Measurements from ENCODE around the gene LARP1. TPM values are rescaled to one million over a fixed set of nuclear protein-coding genes. Genes with fewer than 3 reads are reported as not detected.
"Not testable (repeated sequence)": the region's sequence is repeated elsewhere in the genome, so short reads cannot be mapped to it uniquely, and the experiment has no call there.

Gene LARP1
- total RNA-seq, 1 experiment from 2014 or later: 290 TPM

GRCh38 chr5:154732212-154732611, 23.0 kb upstream of the LARP1 start:
- DNase-seq: no peak
- Histone ChIP-seq H4K20me1 (ENCODE audit: insufficient read depth) (no peaks in the 10 kb centered on the region), H3K4me2 (no peak overlapping the region), H3K36me3 (ENCODE audit: low read depth) (no peaks in the 10 kb centered on the region), H3K9me3 (ENCODE audit: insufficient read depth, low read depth) (no peaks in the 10 kb centered on the region), H3K9me2 (ENCODE audit: insufficient read depth) (no peaks in the 10 kb centered on the region), H3K79me2 (ENCODE audit: low read depth) (no peaks in the 10 kb centered on the region), H2AFZ (no peak overlapping the region), H3K4me1 (replicated peaks; ENCODE audit: insufficient read depth) (no peaks in the 10 kb centered on the region), H3K27me3 (ENCODE audit: insufficient read depth, low read depth) (no peaks in the 10 kb centered on the region), H3K27ac (no peak overlapping the region), H3K4me3 (no peak overlapping the region), H3F3A (ENCODE audit: insufficient read depth, low read depth) (no peaks in the 10 kb centered on the region; the same call in 1 of the 2 replicates)
- CTCF ChIA-PET: interaction anchor here (0.6 kb wide), 2 partner anchors 18 to 23 kb away, joined by 3 to 9 read pairs; no protein-coding TSS in a partner anchor
- no peak for TF ChIP-seq EZH2 (IDR thresholded peaks at IDR 0.05; ENCODE audit: low read depth)
- TF ChIP-seq CTCF (conservative IDR thresholded peaks at IDR 0.05): no peak
- POLR2A ChIA-PET (ENCODE audit: unreplicated experiment): no interaction called here
- intact Hi-C loops (cut with micrococcal nuclease; ENCODE audit: unreplicated experiment): no loop called here
- BruUV-seq (replicated peaks): no TSS peak

DNA sequence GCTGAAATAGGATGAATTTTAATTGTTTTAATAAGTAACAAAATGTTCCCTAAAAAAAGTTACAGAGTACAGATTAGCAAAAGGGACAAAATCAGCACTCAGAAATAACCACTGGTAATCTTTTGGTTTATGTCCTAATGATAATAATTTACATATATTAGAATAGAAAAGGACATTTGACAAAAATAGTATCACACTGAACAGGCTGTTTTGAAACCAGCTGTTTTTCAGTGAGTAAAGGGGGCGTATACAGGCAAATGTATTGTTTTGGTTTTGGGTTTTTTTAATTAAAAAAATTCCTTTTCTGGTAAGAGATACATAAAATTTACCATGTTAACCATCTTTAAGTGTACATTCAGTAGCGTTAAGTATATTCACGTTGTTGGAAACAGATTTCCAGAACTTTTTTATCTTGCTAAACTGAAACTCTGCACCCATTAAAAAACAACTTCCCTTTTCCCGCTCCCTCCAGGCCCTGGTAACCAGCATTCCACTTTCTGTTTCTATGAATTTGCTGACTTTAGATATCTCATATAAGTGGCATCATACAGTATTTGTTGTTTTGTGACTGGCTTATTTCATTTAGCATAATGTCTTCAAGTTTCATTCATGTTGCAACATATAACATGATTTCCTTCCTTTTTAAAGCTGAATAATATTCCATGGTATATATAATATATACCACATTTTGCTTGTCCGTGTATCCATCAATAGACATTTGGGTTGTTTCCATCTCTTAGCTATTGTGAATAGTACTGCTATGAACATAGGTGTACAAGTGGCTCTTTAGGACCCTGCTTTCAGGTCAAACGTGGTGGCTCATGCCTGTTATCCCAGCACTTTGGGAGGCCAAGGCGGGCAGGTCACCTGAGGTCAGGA, 20.6 kb upstream of the LARP1 start:
- H3K27me3 ChIP-seq (ENCODE audit: insufficient read depth, low read depth): no peaks in the 10 kb centered on the region
- H3K36me3 ChIP-seq (ENCODE audit: low read depth): no peaks in the 10 kb centered on the region
- no peak for DNase-seq
- H3K4me2 ChIP-seq: no peak overlapping the region
- H4K20me1 ChIP-seq (ENCODE audit: insufficient read depth): no peaks in the 10 kb centered on the region
- no peaks in the 10 kb centered on the region for H3K9me3 ChIP-seq (ENCODE audit: insufficient read depth, low read depth)
- no peak overlapping the region for H3K27ac ChIP-seq
- no peaks in the 10 kb centered on the region for H3K4me1 ChIP-seq (replicated peaks; ENCODE audit: insufficient read depth)
- intact Hi-C loops (cut with micrococcal nuclease; ENCODE audit: unreplicated experiment): no loop called here
- no peak overlapping the region for H2AFZ ChIP-seq
- no peaks in the 10 kb centered on the region for H3K9me2 ChIP-seq (ENCODE audit: insufficient read depth)
- ChIA-PET POLR2A (ENCODE audit: unreplicated experiment) (interaction anchor here (0.7 kb wide), 1 partner anchor 182 kb away, joined by 5 read pairs; no protein-coding TSS in a partner anchor), CTCF (interaction anchor here (0.7 kb wide), 1 partner anchor 108 kb away, joined by 4 read pairs; no protein-coding TSS in a partner anchor)
- H3K4me3 ChIP-seq: no peak overlapping the region
- TF ChIP-seq CTCF (conservative IDR thresholded peaks at IDR 0.05) (no peak), EZH2 (IDR thresholded peaks at IDR 0.05; ENCODE audit: low read depth) (no peak)
- BruUV-seq (replicated peaks): no TSS peak
- no peaks in the 10 kb centered on the region; the same call in 1 of the 2 replicates for H3F3A ChIP-seq (ENCODE audit: insufficient read depth, low read depth)
- no peaks in the 10 kb centered on the region for H3K79me2 ChIP-seq (ENCODE audit: low read depth)

DNA sequence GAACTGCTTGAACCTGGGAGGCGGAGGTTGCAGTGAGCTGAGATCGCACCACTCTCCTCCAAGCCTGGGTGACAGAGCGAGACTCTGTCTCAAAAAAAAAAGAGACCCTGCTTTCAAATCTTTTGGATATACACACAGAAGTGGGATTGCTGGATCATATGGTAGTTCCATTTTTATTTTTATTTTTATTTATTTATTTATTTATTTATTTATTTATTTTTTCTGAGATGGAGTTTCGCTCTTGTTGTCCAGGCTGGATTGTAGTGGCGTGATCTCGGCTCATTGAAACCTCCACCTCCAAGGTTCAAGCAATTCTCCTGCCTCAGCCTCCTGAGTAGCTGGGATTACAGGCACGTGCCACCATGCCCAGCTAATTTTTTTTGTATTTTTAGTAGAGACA, 19.8 kb upstream of the LARP1 start:
- H2AFZ ChIP-seq; H3K27me3 ChIP-seq (ENCODE audit: insufficient read depth, low read depth); H3K79me2 ChIP-seq (ENCODE audit: low read depth); H4K20me1 ChIP-seq (ENCODE audit: insufficient read depth); H3K4me1 ChIP-seq (replicated peaks; ENCODE audit: insufficient read depth); H3K9me3 ChIP-seq (ENCODE audit: insufficient read depth, low read depth); intact Hi-C loops (cut with micrococcal nuclease; ENCODE audit: unreplicated experiment); DNase-seq; H3K4me3 ChIP-seq; H3F3A ChIP-seq (ENCODE audit: insufficient read depth, low read depth); POLR2A ChIA-PET (ENCODE audit: unreplicated experiment); H3K4me2 ChIP-seq; H3K36me3 ChIP-seq (ENCODE audit: low read depth); BruUV-seq (replicated peaks); H3K9me2 ChIP-seq (ENCODE audit: insufficient read depth); H3K27ac ChIP-seq: not testable (repeated sequence)
- CTCF ChIA-PET: interaction anchor here (0.7 kb wide), 1 partner anchor 109 kb away, joined by 4 read pairs; no protein-coding TSS in a partner anchor

GRCh38 chr5:154736372-154736771, 18.8 kb upstream of the LARP1 start:
- H3K79me2 ChIP-seq (ENCODE audit: low read depth); H3K9me3 ChIP-seq (ENCODE audit: insufficient read depth, low read depth); CTCF ChIA-PET; H3K4me1 ChIP-seq (replicated peaks; ENCODE audit: insufficient read depth); H3K27me3 ChIP-seq (ENCODE audit: insufficient read depth, low read depth); DNase-seq; POLR2A ChIA-PET (ENCODE audit: unreplicated experiment); H3K4me3 ChIP-seq; H4K20me1 ChIP-seq (ENCODE audit: insufficient read depth); H2AFZ ChIP-seq; BruUV-seq (replicated peaks); H3K4me2 ChIP-seq; H3K9me2 ChIP-seq (ENCODE audit: insufficient read depth); H3K27ac ChIP-seq; intact Hi-C loops (cut with micrococcal nuclease; ENCODE audit: unreplicated experiment); H3F3A ChIP-seq (ENCODE audit: insufficient read depth, low read depth); H3K36me3 ChIP-seq (ENCODE audit: low read depth): not testable (repeated sequence)
